ENCODE measurements around the gene POLR2E. TPM values are rescaled to one million over a fixed set of nuclear protein-coding genes. Genes with fewer than 3 reads are reported as not detected.

The POLR2E gene
- polyA plus RNA-seq, 1 of the 3 experiments (the other 2 are of a cell fraction), result 283 TPM

- TF ChIP-seq FOXM1 (IDR thresholded peaks at IDR 0.05; ENCODE audit: low read depth), result no peak
- TF ChIP-seq USF2 (IDR thresholded peaks at IDR 0.05; ENCODE audit: borderline replicate concordance, low read depth, low read length), result no peak
- no peak for TF ChIP-seq ELF1 (IDR thresholded peaks at IDR 0.05)
- no peak for TF ChIP-seq GATA2 (CRISPR knock-in tag; IDR thresholded peaks at IDR 0.05)
- no peak for TF ChIP-seq EP300 (IDR thresholded peaks at IDR 0.05; ENCODE audit: borderline replicate concordance in 1 of 2, low read depth in 1 of 2, low read length in 1 of 2)
- no peak for TF ChIP-seq YY1 (IDR thresholded peaks at IDR 0.05; ENCODE audit: low read depth)
- no peak for TF ChIP-seq PBX3 (IDR thresholded peaks at IDR 0.05)
- TF ChIP-seq RXRA (IDR thresholded peaks at IDR 0.05; ENCODE audit: borderline replicate concordance, low read depth), result no peak
- TF ChIP-seq REST (IDR thresholded peaks at IDR 0.05; ENCODE audit: low read depth, low read length), result no peak
- TF ChIP-seq NRF1 (IDR thresholded peaks at IDR 0.05; ENCODE audit: low read depth, low read length), result no peak
- TF ChIP-seq RCOR1 (IDR thresholded peaks at IDR 0.05; ENCODE audit: low read length), result no peak
- TF ChIP-seq SIN3A (IDR thresholded peaks at IDR 0.05; ENCODE audit: borderline replicate concordance, low read depth, low read length), result no peak
- TF ChIP-seq GABPA (IDR thresholded peaks at IDR 0.05; ENCODE audit: low read depth), result no peak
- TF ChIP-seq ZBTB33 (IDR thresholded peaks at IDR 0.05; ENCODE audit: borderline replicate concordance, low read depth), result no peak
- no peak for TF ChIP-seq MAX (IDR thresholded peaks at IDR 0.05; ENCODE audit: low read depth)
- no peak for TF ChIP-seq EZH2phosphoT487 (IDR thresholded peaks at IDR 0.05; ENCODE audit: borderline replicate concordance, low read depth)
- TF ChIP-seq FOXJ3 (CRISPR knock-in tag; IDR thresholded peaks at IDR 0.05), result no peak
- Histone ChIP-seq H3K4me3 (ENCODE audit: low read depth in 2 of 2, low read length in 1 of 2) (no peak overlapping the region), H4K20me1 (ENCODE audit: insufficient read depth) (no peaks in the 10 kb centered on the region), H2AFZ (ENCODE audit: low read depth) (no peak overlapping the region), H3K9ac (no peak overlapping the region), H3K79me2 (ENCODE audit: insufficient read depth) (no peaks in the 10 kb centered on the region), H3K36me3 (replicated peaks in 1 of 2; ENCODE audit: control insufficient read depth in 1 of 2, insufficient read depth in 2 of 2, low read length in 1 of 2) (peaks cover 0 to 34% of the 10 kb centered on the region in 2 experiments), H3K9me3 (no peaks in the 10 kb centered on the region), H3F3A (replicated peaks; ENCODE audit: insufficient read depth) (peaks cover 9% of the 10 kb centered on the region), H3K27me3 (ENCODE audit: insufficient read depth) (no peaks in the 10 kb centered on the region), H3K4me2 (no peak overlapping the region), H3K9me2 (no peaks in the 10 kb centered on the region), H3K27ac (ENCODE audit: low read depth in 2 of 2, low read length in 1 of 2) (no peak overlapping the region), H3K4me1 (ENCODE audit: control insufficient read depth in 1 of 2, insufficient read depth in 2 of 2, low read depth in 1 of 2, low read length in 1 of 2) (peaks cover 5 to 7% of the 10 kb centered on the region in 2 experiments; a peak in 2 of 4 replicates)
- ChIA-PET CTCF (interaction anchor here (1.2 to 1.4 kb wide), 3 partner anchors 53 to 150 kb away, joined by 3 to 4 read pairs (median 3); no protein-coding TSS in a partner anchor), POLR2A (no interaction called here)
- 95% methylated on average over 20 of the region's 52 CpGs for WGBS (ENCODE audit: low lambda C conversion rate)
- DNase-seq, result no peak
Measured at GRCh38 chr19:1116726-1117581, 21.8 kb upstream of the POLR2E start.
